Measurements from ENCODE around the gene AGMO. TPM values are rescaled to one million over a fixed set of nuclear protein-coding genes. Genes with fewer than 3 reads are reported as not detected.

Gene AGMO
- total RNA-seq, 4 donors from 2014 or later = 0.27 to 0.77 (median 0.64) TPM; not detected in 1

DNA sequence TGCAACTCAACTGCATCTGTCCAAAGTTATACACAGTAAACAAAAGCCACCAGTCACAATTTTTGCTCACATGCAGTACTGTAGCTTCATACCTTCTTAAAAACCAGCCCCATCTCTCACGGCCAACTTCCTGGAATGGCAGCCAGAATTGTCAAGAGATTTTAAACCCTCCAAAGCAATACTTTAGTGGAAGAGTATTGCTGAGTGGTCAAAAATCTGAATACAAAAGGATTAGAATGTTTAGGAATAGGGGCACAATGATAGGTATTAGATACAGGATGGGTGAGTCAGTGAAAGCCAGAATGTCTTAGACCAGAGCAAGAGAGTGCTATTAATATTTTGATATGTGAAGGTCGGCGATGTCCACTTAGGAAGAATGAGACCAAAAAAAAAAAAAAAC is 193.9 kb downstream of the AGMO start:
- no peak for ATAC-seq
- Histone ChIP-seq H3K4me3 (no peak overlapping the region), H3K4me1 (no peaks in the 10 kb centered on the region), H3K27ac (no peak overlapping the region), H3K9me3 (no peaks in the 10 kb centered on the region), H3K27me3 (no peaks in the 10 kb centered on the region), H3K36me3 (no peaks in the 10 kb centered on the region)
- TF ChIP-seq POLR2AphosphoS5 (IDR thresholded peaks at IDR 0.05) = no peak
- TF ChIP-seq, protein P1, sequence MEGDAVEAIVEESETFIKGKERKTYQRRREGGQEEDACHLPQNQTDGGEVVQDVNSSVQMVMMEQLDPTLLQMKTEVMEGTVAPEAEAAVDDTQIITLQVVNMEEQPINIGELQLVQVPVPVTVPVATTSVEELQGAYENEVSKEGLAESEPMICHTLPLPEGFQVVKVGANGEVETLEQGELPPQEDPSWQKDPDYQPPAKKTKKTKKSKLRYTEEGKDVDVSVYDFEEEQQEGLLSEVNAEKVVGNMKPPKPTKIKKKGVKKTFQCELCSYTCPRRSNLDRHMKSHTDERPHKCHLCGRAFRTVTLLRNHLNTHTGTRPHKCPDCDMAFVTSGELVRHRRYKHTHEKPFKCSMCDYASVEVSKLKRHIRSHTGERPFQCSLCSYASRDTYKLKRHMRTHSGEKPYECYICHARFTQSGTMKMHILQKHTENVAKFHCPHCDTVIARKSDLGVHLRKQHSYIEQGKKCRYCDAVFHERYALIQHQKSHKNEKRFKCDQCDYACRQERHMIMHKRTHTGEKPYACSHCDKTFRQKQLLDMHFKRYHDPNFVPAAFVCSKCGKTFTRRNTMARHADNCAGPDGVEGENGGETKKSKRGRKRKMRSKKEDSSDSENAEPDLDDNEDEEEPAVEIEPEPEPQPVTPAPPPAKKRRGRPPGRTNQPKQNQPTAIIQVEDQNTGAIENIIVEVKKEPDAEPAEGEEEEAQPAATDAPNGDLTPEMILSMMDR (IDR thresholded peaks at IDR 0.05) = no peak
- TF ChIP-seq EP300 (IDR thresholded peaks at IDR 0.05) = no peak
- TF ChIP-seq POLR2A (IDR thresholded peaks at IDR 0.05) = no peak
- 85 to 93% methylated on average over 3 of the region's 3 CpGs for WGBS, 2 donors (ENCODE audit: low coverage in 1 of 2)

DNA sequence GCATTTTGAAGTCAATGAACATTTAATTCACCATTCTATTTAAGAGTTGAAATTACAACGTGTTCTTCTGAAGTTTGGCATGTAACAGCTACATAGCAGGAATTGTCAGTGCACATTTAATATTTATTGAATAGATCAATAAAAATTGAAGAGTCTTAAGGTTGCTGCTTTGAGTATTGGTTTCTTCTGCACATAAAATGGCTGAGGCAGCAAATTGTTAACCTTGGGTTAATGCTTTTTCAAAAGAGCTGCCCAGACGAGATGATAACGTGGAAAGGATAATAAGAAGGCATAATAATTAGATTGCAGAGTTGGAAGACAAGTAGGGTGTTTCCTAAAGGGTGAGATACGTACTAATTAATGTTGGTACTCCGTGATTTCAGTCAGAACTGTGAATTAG is 203.7 kb downstream of the AGMO start:
- no peak for ATAC-seq
- Histone ChIP-seq H3K9me3 (no peaks in the 10 kb centered on the region), H3K4me1 (no peaks in the 10 kb centered on the region), H3K27me3 (no peaks in the 10 kb centered on the region), H3K4me3 (no peak overlapping the region), H3K36me3 (no peaks in the 10 kb centered on the region), H3K27ac (no peak overlapping the region)
- TF ChIP-seq, protein P1 (IDR thresholded peaks at IDR 0.05) = no peak
- TF ChIP-seq POLR2AphosphoS5 (IDR thresholded peaks at IDR 0.05) (no peak), POLR2A (IDR thresholded peaks at IDR 0.05) (no peak), EP300 (IDR thresholded peaks at IDR 0.05) (no peak)
- WGBS, 2 donors (ENCODE audit: low coverage in 1 of 2) = 81 to 82% methylated on average over 5 of the region's 5 CpGs

DNA sequence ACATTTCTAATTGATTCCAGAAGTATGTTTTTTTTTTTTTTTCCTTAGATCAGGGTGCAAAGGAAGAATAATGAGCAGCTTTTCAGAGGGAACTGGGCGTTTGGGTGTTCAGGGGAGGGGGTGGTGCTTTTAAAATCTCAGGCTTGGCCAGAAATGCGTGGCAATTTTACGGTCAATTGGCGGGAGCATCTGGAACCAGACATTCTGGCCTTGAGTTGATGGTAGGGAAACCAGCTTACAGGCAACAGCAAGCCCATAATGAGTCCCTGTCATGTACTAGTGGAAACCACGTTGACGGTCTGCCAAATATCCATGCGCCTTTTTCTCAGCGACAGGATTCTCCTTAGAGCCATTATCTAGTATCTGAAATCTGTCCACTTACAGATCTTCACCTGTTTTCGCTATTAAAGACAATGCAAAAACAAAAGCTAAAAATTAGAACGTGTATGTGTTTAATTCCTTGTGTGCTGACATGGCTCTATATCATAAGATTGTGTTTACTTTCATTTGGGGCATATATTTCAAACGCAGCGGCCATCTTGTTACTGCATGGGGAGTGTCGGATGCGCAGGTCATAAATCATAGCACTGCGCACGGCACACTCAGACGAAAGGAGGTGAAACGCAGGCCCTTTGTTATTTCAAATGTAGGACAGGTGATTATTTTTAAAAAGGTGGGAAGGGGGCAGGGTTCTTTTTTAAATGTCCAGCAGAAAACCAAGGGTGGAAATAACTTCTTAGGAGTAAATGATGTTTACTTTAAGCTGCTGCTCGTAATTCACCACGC is 209.2 kb downstream of the AGMO start:
- H3K27me3 ChIP-seq = no peaks in the 10 kb centered on the region
- no peaks in the 10 kb centered on the region for H3K4me1 ChIP-seq
- no peak for ATAC-seq
- no peak overlapping the region for H3K27ac ChIP-seq
- H3K4me3 ChIP-seq = no peak overlapping the region
- WGBS, 2 donors (ENCODE audit: low coverage in 1 of 2) = 80 to 81% methylated on average over 13 to 20 of the region's 20 CpGs
- no peaks in the 10 kb centered on the region for H3K36me3 ChIP-seq
- TF ChIP-seq EP300 (IDR thresholded peaks at IDR 0.05) (no peak), POLR2AphosphoS5 (IDR thresholded peaks at IDR 0.05) (no peak), POLR2A (IDR thresholded peaks at IDR 0.05) (no peak)
- TF ChIP-seq, protein P1 (IDR thresholded peaks at IDR 0.05) = no peak
- no peaks in the 10 kb centered on the region for H3K9me3 ChIP-seq

DNA sequence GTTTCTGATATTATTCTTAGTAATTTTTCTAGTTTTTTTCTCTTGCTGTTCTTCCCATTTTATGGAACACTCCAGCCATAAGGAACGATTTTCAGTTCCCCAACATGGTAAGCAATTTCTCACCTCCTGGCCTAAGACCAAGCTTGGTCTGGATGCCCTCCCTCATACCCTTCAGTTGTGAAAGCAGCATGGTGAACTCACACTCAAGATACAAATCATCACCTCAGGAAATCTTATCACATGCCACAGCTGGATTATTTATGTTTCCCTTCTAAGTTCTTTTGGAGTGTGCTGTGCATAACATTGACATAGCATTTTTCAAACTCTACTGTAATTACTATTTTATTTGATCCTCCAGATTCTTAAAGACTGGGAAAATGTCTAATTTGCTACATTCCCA is 216.6 kb downstream of the AGMO start:
- WGBS, 2 donors (ENCODE audit: low coverage in 1 of 2) = 57 to 78% methylated on average over 1 of the region's 1 CpG
- Histone ChIP-seq H3K27ac (no peak overlapping the region), H3K27me3 (no peaks in the 10 kb centered on the region), H3K4me3 (no peak overlapping the region), H3K36me3 (no peaks in the 10 kb centered on the region), H3K9me3 (peaks cover 0 to 4% (median 0%) of the 10 kb centered on the region in 3 donors), H3K4me1 (no peaks in the 10 kb centered on the region)
- TF ChIP-seq EP300 (IDR thresholded peaks at IDR 0.05) (no peak), POLR2A (IDR thresholded peaks at IDR 0.05) (no peak), POLR2AphosphoS5 (IDR thresholded peaks at IDR 0.05) (no peak)
- TF ChIP-seq, protein P1 (IDR thresholded peaks at IDR 0.05) = no peak
- no peak for ATAC-seq

DNA sequence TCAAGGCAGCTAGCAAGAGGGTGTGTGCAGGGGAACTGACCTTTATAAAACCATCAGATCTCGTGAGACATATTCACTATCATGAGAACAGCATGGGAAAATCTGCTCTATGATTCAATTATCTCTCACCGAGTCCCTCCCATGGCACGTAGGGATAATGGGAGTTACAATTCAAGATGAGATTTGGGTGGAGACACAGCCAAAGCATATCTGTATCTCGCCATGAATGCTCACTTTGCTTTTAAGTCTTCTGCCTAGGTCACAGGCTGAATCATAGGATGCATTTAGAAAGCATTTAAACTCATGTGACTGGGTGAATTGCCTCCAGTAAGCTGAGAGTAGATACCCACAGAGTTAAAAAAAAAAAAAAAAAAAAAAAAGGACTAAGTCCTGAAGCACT is 220.0 kb downstream of the AGMO start:
- Histone ChIP-seq H3K4me1 (no peaks in the 10 kb centered on the region), H3K27me3 (no peaks in the 10 kb centered on the region), H3K9me3 (peaks cover 0 to 14% (median 0%) of the 10 kb centered on the region in 3 donors), H3K4me3 (no peak overlapping the region), H3K36me3 (no peaks in the 10 kb centered on the region), H3K27ac (no peak overlapping the region)
- TF ChIP-seq, protein P1 (IDR thresholded peaks at IDR 0.05) = no peak
- no peak for TF ChIP-seq POLR2AphosphoS5 (IDR thresholded peaks at IDR 0.05)
- no peak for TF ChIP-seq EP300 (IDR thresholded peaks at IDR 0.05)
- TF ChIP-seq POLR2A (IDR thresholded peaks at IDR 0.05) = no peak
- 72 to 92% methylated on average over 4 of the region's 4 CpGs for WGBS, 2 donors (ENCODE audit: low coverage in 1 of 2)
- ATAC-seq = no peak

Data from gastroesophageal sphincter (tissue), 4 donors.